ENCODE measurements around the gene NAA80. TPM values are rescaled to one million over a fixed set of nuclear protein-coding genes. Genes with fewer than 3 reads are reported as not detected.

Gene NAA80
- total and polyA plus RNA-seq, 2 of the 13 experiments (the other 11 are each of a cell fraction or from before 2014, with no cell fraction given) = 3.4 to 8.7 TPM

GRCh38 chr3:50327129-50327528 is 27.9 kb upstream of the NAA80 start:
- Histone ChIP-seq H3K27me3 (ENCODE audit: control insufficient read depth in 1 of 2, insufficient read depth in 2 of 2, low read length in 2 of 2) (no peaks in the 10 kb centered on the region), H3K9ac (ENCODE audit: insufficient read depth, low read depth, low read length) (peak overlapping the region; percentile 96), H3K4me1 (ENCODE audit: insufficient read depth, low read length) (peaks cover 57% of the 10 kb centered on the region), H4K20me1 (ENCODE audit: insufficient read depth, low read length) (no peaks in the 10 kb centered on the region), H3K9me3 (ENCODE audit: low read length) (no peaks in the 10 kb centered on the region), H3K79me2 (ENCODE audit: insufficient read depth, low read length) (peaks cover 16% of the 10 kb centered on the region), H3K4me2 (ENCODE audit: low read depth, low read length) (peak overlapping the region; percentile 84), H2AFZ (ENCODE audit: low read length) (no peak overlapping the region), H3K4me3 (replicated peaks in 1 of 3; ENCODE audit: insufficient read depth in 1 of 3, low read depth in 2 of 3, low read length in 3 of 3) (peak overlapping the region; percentile 79 to 95 (median 92)), H3K27ac (ENCODE audit: extremely low read length, insufficient read depth, low read length) (peak overlapping the region; percentile 67), H3K36me3 (replicated peaks in 1 of 2; ENCODE audit: control insufficient read depth in 1 of 2, insufficient read depth in 2 of 2, low read length in 2 of 2) (peaks cover 17 to 38% of the 10 kb centered on the region in 2 experiments)
- intact Hi-C loops (cut with micrococcal nuclease; ENCODE audit: unreplicated experiment) = no loop called here
- ATAC-seq (no peak), DNase-seq (ENCODE audit: low spot score) (no peak), FAIRE-seq (no peak)
- no TSS peak for BruUV-seq (replicated peaks)
- POLR2A ChIA-PET = interaction anchor here (1.3 to 3.5 kb wide), 11 partner anchors 10 to 125 kb away, joined by 3 to 66 read pairs (median 10); partner anchors contain the start of genes HYAL1, HYAL3, IFRD2 and NAA80
- CTCF ChIA-PET (ENCODE audit: low intra/inter-chr PET ratio, low total read pairs) = no interaction called here
- TF ChIP-seq NFYB (CRISPR knock-in tag; IDR thresholded peaks at IDR 0.05) = no peak
- no peak for TF ChIP-seq SAFB2 (CRISPR knock-in tag; IDR thresholded peaks at IDR 0.05; ENCODE audit: borderline replicate concordance, low read depth)
- TF ChIP-seq ZEB1 (IDR thresholded peaks at IDR 0.05; ENCODE audit: insufficient replicate concordance, low read depth) = no peak
- TF ChIP-seq, protein P1, sequence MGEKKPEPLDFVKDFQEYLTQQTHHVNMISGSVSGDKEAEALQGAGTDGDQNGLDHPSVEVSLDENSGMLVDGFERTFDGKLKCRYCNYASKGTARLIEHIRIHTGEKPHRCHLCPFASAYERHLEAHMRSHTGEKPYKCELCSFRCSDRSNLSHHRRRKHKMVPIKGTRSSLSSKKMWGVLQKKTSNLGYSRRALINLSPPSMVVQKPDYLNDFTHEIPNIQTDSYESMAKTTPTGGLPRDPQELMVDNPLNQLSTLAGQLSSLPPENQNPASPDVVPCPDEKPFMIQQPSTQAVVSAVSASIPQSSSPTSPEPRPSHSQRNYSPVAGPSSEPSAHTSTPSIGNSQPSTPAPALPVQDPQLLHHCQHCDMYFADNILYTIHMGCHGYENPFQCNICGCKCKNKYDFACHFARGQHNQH (CRISPR knock-in tag; IDR thresholded peaks at IDR 0.05) = no peak
- no peak for TF ChIP-seq ZNF749 (CRISPR knock-in tag; IDR thresholded peaks at IDR 0.05; ENCODE audit: borderline replicate concordance)
- no peak for TF ChIP-seq ZKSCAN5 (CRISPR knock-in tag; IDR thresholded peaks at IDR 0.05)
- TF ChIP-seq, protein P2, sequence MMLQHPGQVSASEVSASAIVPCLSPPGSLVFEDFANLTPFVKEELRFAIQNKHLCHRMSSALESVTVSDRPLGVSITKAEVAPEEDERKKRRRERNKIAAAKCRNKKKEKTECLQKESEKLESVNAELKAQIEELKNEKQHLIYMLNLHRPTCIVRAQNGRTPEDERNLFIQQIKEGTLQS (CRISPR knock-in tag; IDR thresholded peaks at IDR 0.05) = no peak
- TF ChIP-seq TGIF2 (CRISPR knock-in tag; IDR thresholded peaks at IDR 0.05) = no peak
- TF ChIP-seq JDP2 (CRISPR knock-in tag; IDR thresholded peaks at IDR 0.05; ENCODE audit: borderline replicate concordance) = no peak
- no peak for TF ChIP-seq DMAP1 (CRISPR knock-in tag; IDR thresholded peaks at IDR 0.05)
- no CpG with 5 or more reads among the region's 4 CpGs for WGBS (ENCODE audit: low lambda C conversion rate)
- in situ Hi-C loops (cut with HindIII; ENCODE audit: extremely low pct_ligation_motif_present, low pct_unique_long_range_greater_than_20kb) = no loop called here
